Upper lobe of right lung (tissue), 1 donor: Measurements from ENCODE around the gene VWA5B1. TPM values are rescaled to one million over a fixed set of nuclear protein-coding genes. Genes with fewer than 3 reads are reported as not detected.
"Not testable (repeated sequence)": the region's sequence is repeated elsewhere in the genome, so short reads cannot be mapped to it uniquely, and the experiment has no call there.

Experiments
- ATAC-seq: fragments of 200-7000 bp; cut with Tn5 transposase; one replicate; pipeline ENCODE4 v1.9.1; 2020; ENCODE audit warnings: mild to moderate bottlenecking, moderate library complexity
- DNase-seq: peaks from one replicate; pipeline ENCODE4 v3.0.0-alpha.2; 2020
- H3K27ac ChIP-seq: fragments of 200-600 bp; one replicate; pipeline ENCODE4 v1.8.0; 2022
- H3K27me3 ChIP-seq: fragments of 200-600 bp; one replicate; pipeline ENCODE4 v1.8.0; 2022; ENCODE audit warnings: mild to moderate bottlenecking
- H3K36me3 ChIP-seq: fragments of 200-600 bp; one replicate; pipeline ENCODE4 v1.8.0; 2022
- H3K4me1 ChIP-seq: fragments of 200-600 bp; one replicate; pipeline ENCODE4 v1.8.0; 2022
- H3K4me3 ChIP-seq: fragments of 200-600 bp; one replicate; pipeline ENCODE4 v1.8.0; 2022; ENCODE audit warnings: mild to moderate bottlenecking
- H3K9me3 ChIP-seq: fragments of 200-600 bp; one replicate; pipeline ENCODE4 v1.8.0; 2022
- CTCF ChIP-seq: fragments of 200-600 bp; IDR thresholded peaks from one replicate; pipeline ENCODE4 v1.8.0; 2022; ENCODE audit warnings: antibody characterized with exemption
- intact Hi-C: fragments of 100-400 bp; cut with DNase I; formaldehyde crosslinking; loops from one replicate; pipeline ENCODE4 v1.11.0; 2022
- total RNA-seq: library from RNA; stranded (reverse); fragmentation: NEBNext Ultra II Directional; extraction: Animal tissue kit (Norgen Biotek cat#: 25700); gene quantifications from one replicate; pipeline ENCODE4 v1.2.1, GENCODE V29; 2021
- donor health status: DM: no; HTN: yes; CAD: no; lungs with severe emphysema.

The VWA5B1 gene
- total RNA-seq, 1 donor from 2014 or later, result 0.09 TPM

DNA sequence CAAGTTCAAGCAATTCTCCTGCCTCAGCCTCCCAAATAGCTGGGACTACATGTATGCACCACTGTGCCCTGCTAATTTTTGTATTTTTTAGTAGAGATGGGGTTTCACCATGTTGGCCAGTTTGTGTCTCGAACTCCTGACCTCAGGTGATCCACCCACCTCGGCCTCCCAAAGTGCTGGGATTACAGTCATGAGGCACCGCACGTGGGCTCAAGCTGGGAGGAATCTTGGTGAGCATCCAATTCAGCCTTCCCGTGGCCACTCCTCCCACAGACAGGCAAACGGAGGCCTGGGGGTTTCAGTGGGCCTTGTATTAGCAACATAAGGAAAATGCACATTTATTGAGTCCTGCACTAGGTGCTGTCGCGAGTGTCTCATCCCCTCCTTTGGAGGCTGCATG lies 24.5 kb upstream of the VWA5B1 start:
- H3K27me3 ChIP-seq, result no peaks in the 10 kb centered on the region
- no peaks in the 10 kb centered on the region for H3K4me1 ChIP-seq
- intact Hi-C loops, result no loop called here
- no peaks in the 10 kb centered on the region for H3K36me3 ChIP-seq
- no peak for TF ChIP-seq CTCF
- no peak overlapping the region for H3K27ac ChIP-seq
- H3K9me3 ChIP-seq, result no peaks in the 10 kb centered on the region
- DNase-seq (no peak), ATAC-seq (no peak)
- H3K4me3 ChIP-seq, result no peak overlapping the region

- H3K4me3 ChIP-seq, result no peak overlapping the region
- DNase-seq, result no peak
- no peak for ATAC-seq
- intact Hi-C loops, result no loop called here
- H3K9me3 ChIP-seq, result no peaks in the 10 kb centered on the region
- H3K4me1 ChIP-seq, result no peaks in the 10 kb centered on the region
- H3K27me3 ChIP-seq, result peaks cover under 1% of the 10 kb centered on the region
- no peak overlapping the region for H3K27ac ChIP-seq
- TF ChIP-seq CTCF, result no peak
- no peaks in the 10 kb centered on the region for H3K36me3 ChIP-seq
Observed at GRCh38 chr1:20266642-20267041, 24.0 kb upstream of the VWA5B1 start.

DNA sequence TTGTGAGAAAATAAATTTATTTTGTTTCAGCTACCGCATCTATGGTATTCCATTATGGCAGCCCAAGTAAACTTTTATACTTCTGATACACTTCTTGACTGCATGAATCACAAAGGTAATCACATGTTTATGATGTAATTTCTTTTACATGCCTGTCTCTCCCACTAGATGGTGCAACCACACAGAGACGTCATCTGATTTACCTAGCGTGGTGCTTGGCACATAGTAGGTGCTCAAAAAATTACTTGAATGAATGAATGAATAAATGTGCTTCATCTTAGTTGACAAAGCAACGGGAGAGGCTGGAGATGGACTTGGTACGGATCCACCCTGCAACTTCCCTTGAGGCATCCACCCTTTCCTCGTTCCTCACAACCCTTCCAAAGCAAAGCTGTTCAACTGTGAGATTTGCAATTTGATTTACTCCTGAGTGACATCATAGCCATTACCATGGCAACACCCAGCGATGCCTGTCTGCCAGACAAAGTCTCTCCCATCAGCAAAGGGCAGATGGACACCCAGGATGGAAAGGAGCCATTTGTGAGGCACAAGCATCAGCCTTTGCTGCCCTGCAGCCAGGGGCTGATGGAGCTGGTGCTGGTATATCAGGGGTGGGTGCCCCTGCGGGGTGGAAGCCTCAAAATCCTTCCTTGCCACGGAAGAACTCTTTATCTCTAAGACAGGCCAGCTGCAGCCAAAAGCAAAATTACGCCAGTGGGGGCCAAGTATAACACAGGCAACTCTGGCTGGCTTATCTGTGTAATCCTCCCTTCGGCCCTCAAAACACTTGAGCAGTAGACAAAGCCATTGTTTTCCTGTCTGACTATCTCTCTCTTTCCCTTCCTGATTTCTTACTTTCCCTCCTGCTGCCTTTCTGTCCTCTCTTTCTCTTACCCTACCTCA lies 18.9 kb upstream of the VWA5B1 start:
- Histone ChIP-seq H3K9me3 (no peaks in the 10 kb centered on the region), H3K4me1 (no peaks in the 10 kb centered on the region), H3K36me3 (no peaks in the 10 kb centered on the region), H3K4me3 (no peak overlapping the region), H3K27ac (no peak overlapping the region), H3K27me3 (peaks cover 12% of the 10 kb centered on the region)
- intact Hi-C loops, result no loop called here
- TF ChIP-seq CTCF, result no peak
- ATAC-seq, result no peak
- DNase-seq, result no peak

DNA sequence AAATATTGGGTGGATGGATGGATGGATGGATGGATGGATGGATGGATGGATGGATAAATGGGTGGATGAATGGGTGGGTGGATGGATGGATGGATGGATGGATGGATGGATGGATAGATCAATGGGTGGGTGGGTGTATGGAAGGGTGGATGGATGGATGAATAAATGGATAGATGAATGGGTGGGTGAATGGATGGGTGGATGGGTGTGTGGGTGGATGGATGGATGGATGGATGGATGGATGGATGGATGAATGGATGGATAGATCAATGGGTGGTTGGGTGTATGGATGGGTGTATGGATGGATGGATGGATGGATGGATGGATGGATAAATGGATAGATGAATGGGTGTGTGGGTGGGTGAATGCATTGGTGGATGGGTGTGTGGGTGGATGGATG lies 17.0 kb upstream of the VWA5B1 start:
- H3K27me3 ChIP-seq, result peaks cover 12% of the 10 kb centered on the region
- intact Hi-C loops, H3K4me3 ChIP-seq, H3K4me1 ChIP-seq, H3K27ac ChIP-seq, DNase-seq, ATAC-seq, H3K9me3 ChIP-seq, H3K36me3 ChIP-seq: not testable (repeated sequence)

DNA sequence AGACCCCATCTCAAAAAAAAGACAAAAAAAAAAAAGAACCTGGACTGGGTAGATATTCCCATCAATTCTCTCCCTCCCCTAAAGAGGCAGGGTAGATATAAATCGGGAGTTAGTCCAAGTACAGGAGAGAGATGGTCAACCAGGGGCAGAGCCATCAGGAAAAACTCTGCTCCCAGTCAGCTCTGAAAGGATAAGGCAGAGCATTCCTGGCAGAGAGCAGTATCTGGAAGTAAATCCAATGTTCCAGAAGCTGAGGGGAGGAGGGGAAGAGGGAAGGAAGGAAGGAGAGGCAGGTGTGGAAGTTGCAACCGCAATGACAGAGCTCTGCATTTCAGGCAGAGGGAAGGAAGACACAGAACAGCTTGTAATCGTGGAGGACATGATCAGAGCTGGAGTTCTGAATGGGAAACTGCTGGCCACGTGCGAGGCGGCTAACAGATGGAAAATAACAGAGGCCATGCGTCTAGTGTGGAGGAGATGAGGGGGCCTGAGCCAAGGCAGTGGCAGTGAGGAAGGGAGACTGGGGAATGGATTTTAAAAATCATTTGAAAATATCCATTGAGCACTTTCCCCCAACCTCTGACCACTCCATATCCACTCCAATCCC lies 15.3 kb upstream of the VWA5B1 start:
- H3K27ac ChIP-seq, result no peak overlapping the region
- DNase-seq, result no peak
- ATAC-seq, result no peak
- peaks cover 12% of the 10 kb centered on the region for H3K27me3 ChIP-seq
- H3K36me3 ChIP-seq, result no peaks in the 10 kb centered on the region
- no peak for TF ChIP-seq CTCF
- H3K4me3 ChIP-seq, result no peak overlapping the region
- intact Hi-C loops, result no loop called here
- H3K9me3 ChIP-seq, result no peaks in the 10 kb centered on the region
- H3K4me1 ChIP-seq, result no peaks in the 10 kb centered on the region

- Histone ChIP-seq H3K27me3 (peaks cover 12% of the 10 kb centered on the region), H3K4me1 (no peaks in the 10 kb centered on the region), H3K9me3 (no peaks in the 10 kb centered on the region), H3K27ac (no peak overlapping the region), H3K4me3 (no peak overlapping the region), H3K36me3 (no peaks in the 10 kb centered on the region)
- ATAC-seq (no peak), DNase-seq (no peak)
- intact Hi-C loops, result no loop called here
- TF ChIP-seq CTCF, result no peak
Observed at GRCh38 chr1:20276485-20277159, 14.1 kb upstream of the VWA5B1 start.
